Gastrocnemius medialis (tissue), 4 donors: ENCODE data around the gene AIG1.
"Not testable (repeated sequence)": the region's sequence is repeated elsewhere in the genome, so short reads cannot be mapped to it uniquely, and the experiment has no call there.

ENCODE experiments used
- CTCF ChIP-seq, 5 experiments: fragments of 450-650 bp in 3 of 5; fragments of 200-600 bp in 2 of 5; sonication (generic) in 2 of 5; IDR thresholded peaks in 4 of 5; conservative IDR thresholded peaks in 1 of 5; 1 replicate in 4 of 5; 2 replicates in 1 of 5; pipeline ENCODE4 v1.5.1; 2016 to 2019; ENCODE audit warnings: antibody characterized with exemption in 5 of 5, mild to moderate bottlenecking in 3 of 5, moderate library complexity in 3 of 5
- POLR2A ChIP-seq, 2 donors: fragments of 450-650 bp; IDR thresholded peaks; one replicate each; pipeline ENCODE4 v1.6.1; 2017; ENCODE audit warnings: antibody characterized with exemption in 2 of 2, mild to moderate bottlenecking in 2 of 2, moderate library complexity in 2 of 2

GRCh38 chr6:143307760-143308159 is 247.1 kb downstream of the AIG1 start:
- not testable (repeated sequence) for TF ChIP-seq CTCF (IDR thresholded peaks at IDR 0.05 in 4 of 5, conservative IDR thresholded peaks at IDR 0.05 in 1 of 5); POLR2A (IDR thresholded peaks at IDR 0.05)
